BE2C (cell line): Measurements from ENCODE around the gene GNB1L.

Experiments used
- DNase-seq: peaks from one replicate; pipeline ENCODE4 v3.0.0-alpha.2; 2020
- H3K27me3 ChIP-seq: fragments of 250-450 bp; sonication (Bioruptor Pico); 2 replicates; pipeline ENCODE4 v1.5.1; 2020; ENCODE audit warnings: mild to moderate bottlenecking
- H3K36me3 ChIP-seq: fragments of 250-450 bp; sonication (Bioruptor Pico); 2 replicates; pipeline ENCODE4 v1.5.1; 2020; ENCODE audit warnings: mild to moderate bottlenecking
- H3K4me1 ChIP-seq: fragments of 250-450 bp; sonication (Bioruptor Pico); 2 replicates; pipeline ENCODE4 v1.5.1; 2020
- H3K4me3 ChIP-seq: 2 replicates; pipeline ENCODE4 v1.5.1; 2011; ENCODE audit warnings: low read depth, low read length
- H3K9me3 ChIP-seq: fragments of 250-450 bp; sonication (Bioruptor Pico); 2 replicates; pipeline ENCODE4 v1.5.1; 2020
- CTCF ChIP-seq: IDR thresholded peaks from 2 replicates; pipeline ENCODE4 v1.5.1; 2012; ENCODE audit warnings: mild to moderate bottlenecking, low read depth, low read length

GNB1L gene

GRCh38 chr22:19811211-19811621 is 43.5 kb downstream of the GNB1L start:
- no peak for DNase-seq
- no peaks in the 10 kb centered on the region for H3K9me3 ChIP-seq
- peaks cover 18% of the 10 kb centered on the region for H3K4me1 ChIP-seq
- H3K36me3 ChIP-seq: no peaks in the 10 kb centered on the region
- TF ChIP-seq CTCF: no peak
- H3K4me3 ChIP-seq: no peak overlapping the region
- no peaks in the 10 kb centered on the region for H3K27me3 ChIP-seq

GRCh38 chr22:19810381-19811201 is 44.1 kb downstream of the GNB1L start:
- Histone ChIP-seq H3K27me3 (no peaks in the 10 kb centered on the region), H3K4me1 (peaks cover 20% of the 10 kb centered on the region), H3K9me3 (no peaks in the 10 kb centered on the region), H3K4me3 (no peak overlapping the region), H3K36me3 (no peaks in the 10 kb centered on the region)
- TF ChIP-seq CTCF: no peak
- DNase-seq: no peak

- no peaks in the 10 kb centered on the region for H3K36me3 ChIP-seq
These were observed 44.9 kb downstream of the GNB1L start for GRCh38 chr22:19809741-19810140.

GRCh38 chr22:19808873-19809478 is 45.7 kb downstream of the GNB1L start:
- Histone ChIP-seq H3K36me3 (no peaks in the 10 kb centered on the region), H3K4me3 (no peak overlapping the region), H3K27me3 (no peaks in the 10 kb centered on the region), H3K9me3 (no peaks in the 10 kb centered on the region), H3K4me1 (peaks cover 20% of the 10 kb centered on the region)
- no peak for TF ChIP-seq CTCF
- no peak for DNase-seq

More at GRCh38 chr22:19809741-19810140, 44.9 kb downstream of the GNB1L start:
- Histone ChIP-seq H3K27me3 (no peaks in the 10 kb centered on the region), H3K4me3 (no peak overlapping the region), H3K9me3 (no peaks in the 10 kb centered on the region), H3K4me1 (peaks cover 20% of the 10 kb centered on the region)
- no peak for TF ChIP-seq CTCF
- no peak for DNase-seq

GRCh38 chr22:19807914-19808872 is 46.5 kb downstream of the GNB1L start:
- Histone ChIP-seq H3K4me1 (peaks cover 20% of the 10 kb centered on the region), H3K27me3 (no peaks in the 10 kb centered on the region), H3K9me3 (no peaks in the 10 kb centered on the region), H3K4me3 (no peak overlapping the region), H3K36me3 (no peaks in the 10 kb centered on the region)
- no peak for TF ChIP-seq CTCF
- no peak for DNase-seq
